Upper lobe of right lung (tissue), 1 donor: ENCODE measurements around the gene PEPD. TPM values are rescaled to one million over a fixed set of nuclear protein-coding genes. Genes with fewer than 3 reads are reported as not detected.
"Not testable (repeated sequence)": the region's sequence is repeated elsewhere in the genome, so short reads cannot be mapped to it uniquely, and the experiment has no call there.

ENCODE experiments used
- ATAC-seq: fragments of 200-7000 bp; cut with Tn5 transposase; one replicate; pipeline ENCODE4 v1.9.1; 2020; ENCODE audit warnings: mild to moderate bottlenecking, moderate library complexity
- DNase-seq: peaks from one replicate; pipeline ENCODE4 v3.0.0-alpha.2; 2020
- H3K27ac ChIP-seq: fragments of 200-600 bp; one replicate; pipeline ENCODE4 v1.8.0; 2022
- H3K27me3 ChIP-seq: fragments of 200-600 bp; one replicate; pipeline ENCODE4 v1.8.0; 2022; ENCODE audit warnings: mild to moderate bottlenecking
- H3K36me3 ChIP-seq: fragments of 200-600 bp; one replicate; pipeline ENCODE4 v1.8.0; 2022
- H3K4me1 ChIP-seq: fragments of 200-600 bp; one replicate; pipeline ENCODE4 v1.8.0; 2022
- H3K4me3 ChIP-seq: fragments of 200-600 bp; one replicate; pipeline ENCODE4 v1.8.0; 2022; ENCODE audit warnings: mild to moderate bottlenecking
- H3K9me3 ChIP-seq: fragments of 200-600 bp; one replicate; pipeline ENCODE4 v1.8.0; 2022
- CTCF ChIP-seq: fragments of 200-600 bp; IDR thresholded peaks from one replicate; pipeline ENCODE4 v1.8.0; 2022; ENCODE audit warnings: antibody characterized with exemption
- intact Hi-C: fragments of 100-400 bp; cut with DNase I; formaldehyde crosslinking; loops from one replicate; pipeline ENCODE4 v1.11.0; 2022
- total RNA-seq: library from RNA; stranded (reverse); fragmentation: NEBNext Ultra II Directional; extraction: Animal tissue kit (Norgen Biotek cat#: 25700); gene quantifications from one replicate; pipeline ENCODE4 v1.2.1, GENCODE V29; 2021
- donor health status: DM: no; HTN: yes; CAD: no; lungs with severe emphysema.

Gene PEPD
- total RNA-seq, 1 donor from 2014 or later = 78.4 TPM

- DNase-seq = no peak
- no peak for ATAC-seq
- intact Hi-C loops = no loop called here
- no peak for TF ChIP-seq CTCF
- Histone ChIP-seq H3K4me1 (no peaks in the 10 kb centered on the region), H3K27ac (no peak overlapping the region), H3K4me3 (no peak overlapping the region), H3K36me3 (no peaks in the 10 kb centered on the region), H3K27me3 (no peaks in the 10 kb centered on the region), H3K9me3 (no peaks in the 10 kb centered on the region)
These were observed 29.5 kb downstream of the PEPD start for GRCh38 chr19:33492090-33492489.

- H3K27ac ChIP-seq, ATAC-seq, H3K9me3 ChIP-seq, H3K4me3 ChIP-seq, H3K36me3 ChIP-seq, H3K4me1 ChIP-seq, intact Hi-C loops, H3K27me3 ChIP-seq: not testable (repeated sequence)
- DNase-seq = peak; percentile 16
These were observed 31.0 kb downstream of the PEPD start for GRCh38 chr19:33490596-33490995.

GRCh38 chr19:33490041-33490451 is 31.5 kb downstream of the PEPD start:
- no peak for ATAC-seq
- TF ChIP-seq CTCF = no peak
- intact Hi-C loops = no loop called here
- Histone ChIP-seq H3K36me3 (no peaks in the 10 kb centered on the region), H3K27me3 (no peaks in the 10 kb centered on the region), H3K4me1 (no peaks in the 10 kb centered on the region), H3K4me3 (no peak overlapping the region), H3K27ac (no peak overlapping the region), H3K9me3 (no peaks in the 10 kb centered on the region)
- peak; percentile 56 for DNase-seq

GRCh38 chr19:33488826-33489225 is 32.8 kb downstream of the PEPD start:
- no peaks in the 10 kb centered on the region for H3K4me1 ChIP-seq
- intact Hi-C loops = no loop called here
- no peak overlapping the region for H3K4me3 ChIP-seq
- no peaks in the 10 kb centered on the region for H3K27me3 ChIP-seq
- no peak overlapping the region for H3K27ac ChIP-seq
- H3K36me3 ChIP-seq = no peaks in the 10 kb centered on the region
- ATAC-seq = no peak
- DNase-seq = peak; percentile 49
- no peaks in the 10 kb centered on the region for H3K9me3 ChIP-seq
- TF ChIP-seq CTCF = no peak

- no peaks in the 10 kb centered on the region for H3K27me3 ChIP-seq
- H3K4me1 ChIP-seq = no peaks in the 10 kb centered on the region
- no peaks in the 10 kb centered on the region for H3K36me3 ChIP-seq
- no peak overlapping the region for H3K27ac ChIP-seq
- no peak overlapping the region for H3K4me3 ChIP-seq
- peaks cover 6% of the 10 kb centered on the region for H3K9me3 ChIP-seq
- intact Hi-C loops = no loop called here
- DNase-seq (peak; percentile 43), ATAC-seq (no peak)
- no peak for TF ChIP-seq CTCF
These were observed 33.4 kb downstream of the PEPD start for GRCh38 chr19:33487901-33488800.

GRCh38 chr19:33486936-33487811 is 34.4 kb downstream of the PEPD start:
- Histone ChIP-seq H3K9me3 (peaks cover 8% of the 10 kb centered on the region), H3K4me3 (no peak overlapping the region), H3K4me1 (no peaks in the 10 kb centered on the region), H3K36me3 (no peaks in the 10 kb centered on the region), H3K27me3 (no peaks in the 10 kb centered on the region), H3K27ac (no peak overlapping the region)
- DNase-seq = peak; percentile 52
- no peak for TF ChIP-seq CTCF
- intact Hi-C loops = no loop called here
- no peak for ATAC-seq
